ENCODE results near the gene FAM222B. TPM values are rescaled to one million over a fixed set of nuclear protein-coding genes. Genes with fewer than 3 reads are reported as not detected.
A peak's percentile ranks its signal among the peaks of the same experiment; 100 is the strongest.

The FAM222B gene
- total and polyA plus RNA-seq, 2 experiments from 2014 or later, result 63.7 to 78.5 TPM

- H3K4me1 ChIP-seq (ENCODE audit: insufficient read depth), result no peaks in the 10 kb centered on the region; the same call in none of the 2 replicates
- Mint-ChIP-seq H3K4me3 (no peak overlapping the region), H3K36me3 (ENCODE audit: low read depth) (peaks cover 11% of the 10 kb centered on the region), H3K27ac (peak overlapping the region; percentile 32), H3K4me1 (peaks cover 16% of the 10 kb centered on the region), H3K27me3 (ENCODE audit: insufficient read depth, low read depth, poor library complexity) (peaks cover 2% of the 10 kb centered on the region), H3K9me3 (no peaks in the 10 kb centered on the region)
- H3K4me3 ChIP-seq, result no peak overlapping the region
- H3F3A ChIP-seq (replicated peaks; ENCODE audit: low read depth), result 0 out of 2 replicates have a peak, but pooled peaks cover 7% of the 10 kb centered on the region
- DNase-seq (ENCODE audit: low spot score), result no peak
- H3K36me3 ChIP-seq (ENCODE audit: insufficient read depth), result no peaks in the 10 kb centered on the region
- H3K9me2 ChIP-seq (ENCODE audit: insufficient read depth), result no peaks in the 10 kb centered on the region
- peak; percentile 46 for ATAC-seq
- H2AFZ ChIP-seq, result peak overlapping the region; percentile 76; the same call in 1 of the 2 replicates
- TF ChIP-seq ZNF331 (CRISPR knock-in tag; IDR thresholded peaks at IDR 0.05; ENCODE audit: low read depth) (no peak), NANOG (IDR thresholded peaks at IDR 0.05; ENCODE audit: borderline replicate concordance) (no peak), ZNF114 (CRISPR knock-in tag; IDR thresholded peaks at IDR 0.05) (no peak), ZNF462 (CRISPR knock-in tag; IDR thresholded peaks at IDR 0.05) (no peak), ETS1 (IDR thresholded peaks at IDR 0.05) (no peak), CTCF (conservative IDR thresholded peaks at IDR 0.05; ENCODE audit: low read depth in 2 of 2) (no peak), REST (IDR thresholded peaks at IDR 0.05; ENCODE audit: unreplicated experiment) (no peak), CREB1 (CRISPR knock-in tag; IDR thresholded peaks at IDR 0.05; ENCODE audit: low read depth) (no peak), STAT1 (IDR thresholded peaks at IDR 0.05; ENCODE audit: unreplicated experiment) (no peak), EZH2phosphoT487 (IDR thresholded peaks at IDR 0.05; ENCODE audit: unreplicated experiment) (no peak), POLR2AphosphoS5 (IDR thresholded peaks at IDR 0.05; ENCODE audit: low read depth) (no peak), EZH2 (IDR thresholded peaks at IDR 0.05; ENCODE audit: low read depth, unreplicated experiment) (no peak), JUNB (IDR thresholded peaks at IDR 0.05; ENCODE audit: unreplicated experiment) (no peak)
- H3K79me2 ChIP-seq (replicated peaks; ENCODE audit: insufficient read depth), result no peaks in the 10 kb centered on the region
- H3K27me3 ChIP-seq (ENCODE audit: insufficient read depth), result no peaks in the 10 kb centered on the region
- no peak overlapping the region; the same call in 1 of the 2 replicates for H3K4me2 ChIP-seq
- H4K20me1 ChIP-seq (replicated peaks; ENCODE audit: insufficient read depth), result no peaks in the 10 kb centered on the region
- H3K27ac ChIP-seq (ENCODE audit: low read depth), result no peak overlapping the region
Observed at GRCh38 chr17:28864991-28865849, 22.6 kb upstream of the FAM222B start.
